ENCODE data around the gene PDX1.

The PDX1 gene

GRCh38 chr13:27925220-27925991 is 5.6 kb downstream of the PDX1 start:
- TF ChIP-seq, protein P1, sequence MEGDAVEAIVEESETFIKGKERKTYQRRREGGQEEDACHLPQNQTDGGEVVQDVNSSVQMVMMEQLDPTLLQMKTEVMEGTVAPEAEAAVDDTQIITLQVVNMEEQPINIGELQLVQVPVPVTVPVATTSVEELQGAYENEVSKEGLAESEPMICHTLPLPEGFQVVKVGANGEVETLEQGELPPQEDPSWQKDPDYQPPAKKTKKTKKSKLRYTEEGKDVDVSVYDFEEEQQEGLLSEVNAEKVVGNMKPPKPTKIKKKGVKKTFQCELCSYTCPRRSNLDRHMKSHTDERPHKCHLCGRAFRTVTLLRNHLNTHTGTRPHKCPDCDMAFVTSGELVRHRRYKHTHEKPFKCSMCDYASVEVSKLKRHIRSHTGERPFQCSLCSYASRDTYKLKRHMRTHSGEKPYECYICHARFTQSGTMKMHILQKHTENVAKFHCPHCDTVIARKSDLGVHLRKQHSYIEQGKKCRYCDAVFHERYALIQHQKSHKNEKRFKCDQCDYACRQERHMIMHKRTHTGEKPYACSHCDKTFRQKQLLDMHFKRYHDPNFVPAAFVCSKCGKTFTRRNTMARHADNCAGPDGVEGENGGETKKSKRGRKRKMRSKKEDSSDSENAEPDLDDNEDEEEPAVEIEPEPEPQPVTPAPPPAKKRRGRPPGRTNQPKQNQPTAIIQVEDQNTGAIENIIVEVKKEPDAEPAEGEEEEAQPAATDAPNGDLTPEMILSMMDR (IDR thresholded peaks at IDR 0.05; ENCODE audit: low read depth, low read length, missing control alignments), result no peak
- peaks cover 100% of the 10 kb centered on the region for H3K27me3 ChIP-seq (replicated peaks)
- no peak overlapping the region for H3K4me3 ChIP-seq (ENCODE audit: low read depth, low read length)
- H3K36me3 ChIP-seq (replicated peaks), result no peaks in the 10 kb centered on the region
- H3K27ac ChIP-seq, result no peak overlapping the region
- in situ Hi-C loops (cut with HindIII; ENCODE audit: low pct_ligation_motif_present, low sequenced_read_pairs), result no loop called here
- no peak for DNase-seq

GRCh38 chr13:27926644-27927434 is 7.0 kb downstream of the PDX1 start:
- H3K4me3 ChIP-seq (ENCODE audit: low read depth, low read length), result no peak overlapping the region
- H3K27me3 ChIP-seq (replicated peaks), result peaks cover 93% of the 10 kb centered on the region
- TF ChIP-seq, protein P1 (IDR thresholded peaks at IDR 0.05; ENCODE audit: low read depth, low read length, missing control alignments), result no peak
- in situ Hi-C loops (cut with HindIII; ENCODE audit: low pct_ligation_motif_present, low sequenced_read_pairs), result no loop called here
- H3K27ac ChIP-seq, result no peak overlapping the region
- no peaks in the 10 kb centered on the region for H3K36me3 ChIP-seq (replicated peaks)
- DNase-seq, result no peak

DNA sequence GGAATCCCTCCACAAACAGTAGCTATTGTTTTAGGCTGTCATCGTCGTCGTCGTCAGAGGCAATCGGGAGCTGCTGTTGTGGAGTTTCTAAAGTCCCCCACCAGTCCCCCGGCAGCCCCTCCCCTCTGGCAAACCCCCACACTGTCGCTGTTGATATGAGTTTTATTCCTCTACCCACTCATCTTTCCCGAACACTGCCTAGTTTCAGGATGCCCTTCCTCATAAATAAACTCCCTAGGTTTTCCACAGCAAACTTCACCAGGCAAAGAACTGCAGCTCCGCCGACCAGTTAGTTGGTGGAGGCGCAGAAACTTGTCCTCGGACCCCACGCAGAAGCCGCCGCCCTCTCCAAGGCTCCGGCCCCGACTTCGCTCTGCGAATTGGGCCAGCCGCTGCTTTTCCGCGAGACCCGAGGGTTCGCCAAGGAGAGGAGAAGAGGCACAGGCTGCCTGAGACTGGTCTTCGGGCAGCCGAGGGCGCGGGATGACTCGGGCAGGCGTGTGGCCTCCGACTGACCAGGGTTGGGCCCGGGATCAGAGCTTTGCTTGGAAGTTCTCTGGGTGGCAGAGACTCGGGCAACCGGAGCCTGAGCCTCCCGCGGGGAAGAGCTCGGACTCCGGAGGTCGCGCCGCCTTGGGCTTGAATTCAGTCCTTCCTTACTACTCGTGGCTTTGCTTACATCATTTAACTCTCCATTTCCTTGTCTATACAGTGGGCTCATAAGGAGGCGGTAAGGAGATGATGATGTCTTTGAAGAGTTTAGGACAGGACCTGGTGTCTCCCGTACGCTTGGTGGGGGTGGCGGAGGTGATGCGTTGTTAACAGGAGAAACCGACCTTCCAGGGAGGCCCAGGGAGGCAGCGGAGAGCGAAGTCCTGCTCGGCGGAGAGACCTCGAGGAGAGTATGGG is 7.9 kb downstream of the PDX1 start:
- H3K27ac ChIP-seq, result no peak overlapping the region
- no peak overlapping the region for H3K4me3 ChIP-seq (ENCODE audit: low read depth, low read length)
- in situ Hi-C loops (cut with HindIII; ENCODE audit: low pct_ligation_motif_present, low sequenced_read_pairs), result no loop called here
- DNase-seq, result no peak
- peaks cover 84% of the 10 kb centered on the region for H3K27me3 ChIP-seq (replicated peaks)
- H3K36me3 ChIP-seq (replicated peaks), result no peaks in the 10 kb centered on the region
- TF ChIP-seq, protein P1 (IDR thresholded peaks at IDR 0.05; ENCODE audit: low read depth, low read length, missing control alignments), result no peak

- in situ Hi-C loops (cut with HindIII; ENCODE audit: low pct_ligation_motif_present, low sequenced_read_pairs), result no loop called here
Measured at GRCh38 chr13:27928353-27928804, 8.6 kb downstream of the PDX1 start.

More at GRCh38 chr13:27928353-27928804, 8.6 kb downstream of the PDX1 start:
- TF ChIP-seq, protein P1 (IDR thresholded peaks at IDR 0.05; ENCODE audit: low read depth, low read length, missing control alignments), result no peak
- peaks cover 77% of the 10 kb centered on the region for H3K27me3 ChIP-seq (replicated peaks)
- H3K4me3 ChIP-seq (ENCODE audit: low read depth, low read length), result no peak overlapping the region
- no peak overlapping the region for H3K27ac ChIP-seq
- H3K36me3 ChIP-seq (replicated peaks), result no peaks in the 10 kb centered on the region
- DNase-seq, result no peak
